WTC11 (cell line): ENCODE measurements around the gene PPP1R15B. TPM values are rescaled to one million over a fixed set of nuclear protein-coding genes. Genes with fewer than 3 reads are reported as not detected.

Experiments
- ATAC-seq: fragments of 200-7000 bp; cut with Tn5 transposase; 2 replicates; pipeline ENCODE4 v1.10.0; 2021; ENCODE audit warnings: mild to moderate bottlenecking, moderate library complexity
- CTCF ChIA-PET: fragments of 300-600 bp; sonication (Branson Sonifier 250); formaldehyde crosslinking; loops from one replicate; lab custom pipeline; 2021; ENCODE audit warnings: antibody characterized with exemption; lab: Charles Lee
- POLR2A ChIA-PET: fragments of 350-600 bp; sonication (Branson Sonifier 250); formaldehyde crosslinking; loops from one replicate; lab custom pipeline; 2021; ENCODE audit warnings: antibody characterized with exemption; lab: Charles Lee
- DNase-seq: peaks from one replicate; pipeline ENCODE4 v3.0.0; 2021; ENCODE audit warnings: low spot score
- H3K27ac Mint-ChIP-seq: 2 replicates; pipeline ENCODE4 v1.8.0; 2021; ENCODE audit warnings: mixed read lengths
- H3K27me3 Mint-ChIP-seq: 2 replicates; pipeline ENCODE4 v1.8.0; 2021; ENCODE audit warnings: low read depth, mild to moderate bottlenecking, moderate library complexity, mixed read lengths
- H3K36me3 Mint-ChIP-seq: 2 replicates; pipeline ENCODE4 v1.8.0; 2021; ENCODE audit warnings: mixed read lengths
- H3K4me1 Mint-ChIP-seq: 2 replicates; pipeline ENCODE4 v1.8.0; 2022; ENCODE audit warnings: mixed read lengths
- H3K4me3 Mint-ChIP-seq: 2 replicates; pipeline ENCODE4 v1.8.0; 2021; ENCODE audit warnings: mild to moderate bottlenecking, moderate library complexity, mixed read lengths
- H3K9me3 Mint-ChIP-seq: 2 replicates; pipeline ENCODE4 v1.8.0; 2021; ENCODE audit warnings: mixed read lengths
- FOXK1 ChIP-seq: sonication (generic); formaldehyde crosslinking; IDR thresholded peaks from 2 replicates; pipeline ENCODE4 v1.8.0; 2022; ENCODE audit warnings: mild to moderate bottlenecking, moderate library complexity, missing genetic modification reagents
- KAT7 ChIP-seq: sonication (generic); formaldehyde crosslinking; IDR thresholded peaks from 2 replicates; pipeline ENCODE4 v1.8.1; 2023; ENCODE audit warnings: missing genetic modification reagents, mild to moderate bottlenecking, borderline replicate concordance
- NFATC4 ChIP-seq: fragments of 250-450 bp; sonication (Bioruptor Pico); IDR thresholded peaks from 2 replicates; pipeline ENCODE4 v1.9.0; 2021; ENCODE audit warnings: mild to moderate bottlenecking
- NFYB ChIP-seq: sonication (generic); formaldehyde crosslinking; conservative IDR thresholded peaks from 2 replicates; pipeline ENCODE4 v1.8.0; 2022; ENCODE audit warnings: low read depth, missing genetic modification reagents
- SP1 ChIP-seq: sonication (generic); formaldehyde crosslinking; conservative IDR thresholded peaks from 2 replicates; pipeline ENCODE4 v1.8.1; 2022; ENCODE audit warnings: missing genetic modification reagents
- ZNF121 ChIP-seq: sonication (generic); formaldehyde crosslinking; IDR thresholded peaks from 2 replicates; pipeline ENCODE4 v1.8.0; 2023; ENCODE audit warnings: missing genetic modification reagents
- ZNF219 ChIP-seq: sonication (generic); formaldehyde crosslinking; IDR thresholded peaks from 2 replicates; pipeline ENCODE4 v1.8.0; 2023; ENCODE audit warnings: missing genetic modification reagents, mild to moderate bottlenecking, borderline replicate concordance
- ZNF396 ChIP-seq: fragments of 250-450 bp; sonication (Bioruptor Pico); IDR thresholded peaks from 2 replicates; pipeline ENCODE4 v1.8.0; 2021; ENCODE audit warnings: mild to moderate bottlenecking, moderate library complexity, borderline replicate concordance
- total RNA-seq: library from RNA; stranded (reverse); gene quantifications from 3 replicates; pipeline ENCODE4 v1.2.3, GENCODE V29; 2021
- TF ChIP-seq, protein P1 (sequence below): sonication (generic); formaldehyde crosslinking; IDR thresholded peaks from 2 replicates; pipeline ENCODE4 v1.8.1; 2023; ENCODE audit warnings: mild to moderate bottlenecking, missing genetic modification reagents, moderate library complexity
- TF ChIP-seq, protein P2 (sequence below): sonication (generic); formaldehyde crosslinking; IDR thresholded peaks from 2 replicates; pipeline ENCODE4 v1.8.1; 2022; ENCODE audit warnings: low read depth, mild to moderate bottlenecking, moderate library complexity, missing genetic modification reagents, borderline replicate concordance
- TF ChIP-seq, protein P3 (sequence below): fragments of 250-450 bp; sonication (Bioruptor Pico); IDR thresholded peaks from 2 replicates; pipeline ENCODE4 v2.1.2; 2022; ENCODE audit warnings: mild to moderate bottlenecking, moderate library complexity
- TF ChIP-seq, protein P4 (sequence below): sonication (generic); formaldehyde crosslinking; IDR thresholded peaks from 2 replicates; pipeline ENCODE4 v1.8.0; 2023; ENCODE audit warnings: missing genetic modification reagents
- TF ChIP-seq, protein P5 (sequence below): fragments of 250-450 bp; sonication (Bioruptor Pico); IDR thresholded peaks from 2 replicates; pipeline ENCODE4 v1.9.0; 2021; ENCODE audit warnings: mild to moderate bottlenecking
- TF ChIP-seq, protein P6 (sequence below): sonication (generic); formaldehyde crosslinking; IDR thresholded peaks from 2 replicates; pipeline ENCODE4 v1.8.0; 2022; ENCODE audit warnings: mild to moderate bottlenecking, missing genetic modification reagents
- TF ChIP-seq, protein P7 (sequence below): sonication (generic); formaldehyde crosslinking; IDR thresholded peaks from 2 replicates; pipeline ENCODE4 v1.8.1; 2023; ENCODE audit warnings: mild to moderate bottlenecking, missing genetic modification reagents

The PPP1R15B gene
- total RNA-seq, 1 experiment from 2014 or later, result 47.7 TPM

DNA sequence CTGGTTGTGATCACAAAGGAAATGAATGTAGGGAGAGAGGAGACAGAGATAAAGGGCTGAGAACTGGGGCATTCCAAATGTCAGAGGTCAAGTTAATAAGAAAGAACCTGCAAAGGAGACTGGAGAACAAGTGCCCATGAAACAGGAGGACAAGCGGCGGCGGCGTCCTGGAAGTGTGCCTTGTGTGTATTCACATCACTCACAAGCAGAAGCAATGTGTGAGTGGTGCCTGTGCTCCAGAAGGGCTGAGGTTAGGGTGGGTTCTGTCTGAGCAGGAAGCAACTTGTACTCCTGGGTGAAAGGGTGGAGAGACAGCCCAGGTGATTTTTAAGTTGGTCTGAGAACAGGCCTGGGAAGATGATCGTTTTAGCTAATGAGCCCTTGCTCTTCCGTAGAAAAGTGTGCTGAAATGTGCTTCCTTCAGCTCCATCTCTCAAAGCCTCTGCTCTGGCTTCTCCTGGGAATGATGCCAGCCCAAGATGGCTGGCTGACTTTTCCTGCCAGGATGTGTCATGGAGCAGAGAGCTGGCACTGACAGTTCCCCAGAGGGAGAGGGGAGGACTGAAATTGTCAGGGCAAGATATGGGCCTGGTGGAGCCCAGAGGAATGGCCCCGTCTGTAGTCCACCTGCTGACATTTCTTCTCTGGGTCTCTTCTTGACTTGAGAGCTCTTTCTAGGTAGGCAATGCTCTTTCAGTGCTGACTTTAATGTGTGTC is 26.8 kb downstream of the PPP1R15B start:
- CTCF ChIA-PET, result interaction anchor here (0.5 to 3.1 kb wide), 4 partner anchors 14 to 226 kb away, joined by 3 to 28 read pairs (median 3); no protein-coding TSS in a partner anchor
- no peaks in the 10 kb centered on the region for H3K36me3 Mint-ChIP-seq
- no peak overlapping the region for H3K4me3 Mint-ChIP-seq
- TF ChIP-seq KAT7 (CRISPR knock-in tag) (no peak), FOXK1 (CRISPR knock-in tag) (no peak)
- TF ChIP-seq, protein P1, sequence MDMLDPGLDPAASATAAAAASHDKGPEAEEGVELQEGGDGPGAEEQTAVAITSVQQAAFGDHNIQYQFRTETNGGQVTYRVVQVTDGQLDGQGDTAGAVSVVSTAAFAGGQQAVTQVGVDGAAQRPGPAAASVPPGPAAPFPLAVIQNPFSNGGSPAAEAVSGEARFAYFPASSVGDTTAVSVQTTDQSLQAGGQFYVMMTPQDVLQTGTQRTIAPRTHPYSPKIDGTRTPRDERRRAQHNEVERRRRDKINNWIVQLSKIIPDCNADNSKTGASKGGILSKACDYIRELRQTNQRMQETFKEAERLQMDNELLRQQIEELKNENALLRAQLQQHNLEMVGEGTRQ, result no peak
- TF ChIP-seq, all 79 proteins: peak for 0
- Mint-ChIP-seq H3K27ac (no peak overlapping the region), H3K27me3 (peaks cover 15% of the 10 kb centered on the region), H3K4me1 (no peaks in the 10 kb centered on the region), H3K9me3 (no peaks in the 10 kb centered on the region)
- no peak for DNase-seq
- ATAC-seq, result no peak
- POLR2A ChIA-PET, result no interaction called here

DNA sequence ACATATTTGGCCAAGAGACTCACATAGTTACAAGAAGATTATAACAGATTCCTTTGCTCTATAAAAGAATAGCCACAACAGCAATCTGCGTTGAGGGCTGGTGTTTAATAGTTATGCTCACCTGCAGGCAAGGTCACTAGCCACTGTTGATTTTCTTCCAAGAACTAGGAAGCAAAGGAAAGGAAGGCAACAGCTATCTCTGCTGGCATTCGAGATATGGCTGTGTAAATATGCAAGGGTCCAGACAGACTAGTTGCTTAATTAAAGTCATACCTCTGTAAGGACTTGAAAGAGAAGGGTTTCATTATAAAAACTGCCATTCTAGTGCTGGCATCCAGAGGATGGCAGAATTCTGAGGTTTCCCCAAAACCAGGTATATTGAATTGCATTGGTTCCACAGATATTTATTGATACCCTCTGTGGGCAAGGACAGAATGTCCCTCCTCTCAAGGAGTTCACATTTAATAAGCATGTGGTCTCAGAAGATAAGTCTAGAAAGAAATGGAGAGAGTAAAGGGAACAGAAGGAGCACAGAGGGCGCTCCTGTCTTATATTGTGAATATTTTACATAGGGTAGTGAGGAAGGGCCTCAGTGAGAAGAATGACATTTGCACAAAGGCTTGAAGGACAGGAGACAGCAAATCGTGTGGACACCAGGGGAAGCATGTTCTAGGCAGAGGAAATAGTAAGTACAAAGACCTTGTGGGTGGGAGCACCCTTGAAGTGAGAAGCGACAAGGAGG is 28.3 kb downstream of the PPP1R15B start:
- ATAC-seq (no peak), DNase-seq (no peak)
- no peaks in the 10 kb centered on the region for H3K36me3 Mint-ChIP-seq
- no peak overlapping the region for H3K27ac Mint-ChIP-seq
- H3K9me3 Mint-ChIP-seq, result no peaks in the 10 kb centered on the region
- H3K27me3 Mint-ChIP-seq, result peaks cover 29% of the 10 kb centered on the region
- no peak overlapping the region for H3K4me3 Mint-ChIP-seq
- POLR2A ChIA-PET, result no interaction called here
- TF ChIP-seq, protein P2, sequence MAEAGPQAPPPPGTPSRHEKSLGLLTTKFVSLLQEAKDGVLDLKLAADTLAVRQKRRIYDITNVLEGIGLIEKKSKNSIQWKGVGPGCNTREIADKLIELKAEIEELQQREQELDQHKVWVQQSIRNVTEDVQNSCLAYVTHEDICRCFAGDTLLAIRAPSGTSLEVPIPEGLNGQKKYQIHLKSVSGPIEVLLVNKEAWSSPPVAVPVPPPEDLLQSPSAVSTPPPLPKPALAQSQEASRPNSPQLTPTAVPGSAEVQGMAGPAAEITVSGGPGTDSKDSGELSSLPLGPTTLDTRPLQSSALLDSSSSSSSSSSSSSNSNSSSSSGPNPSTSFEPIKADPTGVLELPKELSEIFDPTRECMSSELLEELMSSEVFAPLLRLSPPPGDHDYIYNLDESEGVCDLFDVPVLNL (CRISPR knock-in tag), result no peak
- TF ChIP-seq SP1 (CRISPR knock-in tag) (no peak), NFYB (CRISPR knock-in tag) (no peak)
- TF ChIP-seq, protein P3, sequence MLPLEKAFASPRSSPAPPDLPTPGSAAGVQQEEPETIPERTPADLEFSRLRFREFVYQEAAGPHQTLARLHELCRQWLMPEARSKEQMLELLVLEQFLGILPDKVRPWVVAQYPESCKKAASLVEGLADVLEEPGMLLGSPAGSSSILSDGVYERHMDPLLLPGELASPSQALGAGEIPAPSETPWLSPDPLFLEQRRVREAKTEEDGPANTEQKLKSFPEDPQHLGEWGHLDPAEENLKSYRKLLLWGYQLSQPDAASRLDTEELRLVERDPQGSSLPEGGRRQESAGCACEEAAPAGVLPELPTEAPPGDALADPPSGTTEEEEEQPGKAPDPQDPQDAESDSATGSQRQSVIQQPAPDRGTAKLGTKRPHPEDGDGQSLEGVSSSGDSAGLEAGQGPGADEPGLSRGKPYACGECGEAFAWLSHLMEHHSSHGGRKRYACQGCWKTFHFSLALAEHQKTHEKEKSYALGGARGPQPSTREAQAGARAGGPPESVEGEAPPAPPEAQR, result no peak
- TF ChIP-seq, protein P4, sequence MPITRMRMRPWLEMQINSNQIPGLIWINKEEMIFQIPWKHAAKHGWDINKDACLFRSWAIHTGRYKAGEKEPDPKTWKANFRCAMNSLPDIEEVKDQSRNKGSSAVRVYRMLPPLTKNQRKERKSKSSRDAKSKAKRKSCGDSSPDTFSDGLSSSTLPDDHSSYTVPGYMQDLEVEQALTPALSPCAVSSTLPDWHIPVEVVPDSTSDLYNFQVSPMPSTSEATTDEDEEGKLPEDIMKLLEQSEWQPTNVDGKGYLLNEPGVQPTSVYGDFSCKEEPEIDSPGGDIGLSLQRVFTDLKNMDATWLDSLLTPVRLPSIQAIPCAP (CRISPR knock-in tag), result no peak
- CTCF ChIA-PET, result interaction anchor here (7.3 kb wide), 1 partner anchor 15 kb away, joined by 105 read pairs; no protein-coding TSS in a partner anchor
- H3K4me1 Mint-ChIP-seq, result peaks cover 2% of the 10 kb centered on the region; the same call in 1 of the 2 replicates

DNA sequence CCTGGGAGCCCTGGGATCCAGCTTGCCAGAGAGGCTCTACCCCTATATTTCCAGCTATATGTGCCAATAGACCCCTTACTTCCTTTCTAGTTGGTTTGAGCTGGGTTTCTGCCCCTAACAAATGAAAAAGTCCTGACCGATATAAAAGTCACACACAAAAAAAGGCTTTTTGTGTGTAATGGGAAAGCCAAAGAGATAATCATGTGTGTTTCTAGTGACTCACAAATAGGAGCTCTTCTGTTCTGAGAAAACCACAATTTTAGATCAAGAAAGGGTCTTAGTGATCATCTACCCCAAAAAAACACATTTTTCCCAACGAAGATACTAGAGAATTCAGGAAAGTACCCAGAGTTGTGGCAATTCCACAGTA is 28.9 kb downstream of the PPP1R15B start:
- H3K9me3 Mint-ChIP-seq, result no peaks in the 10 kb centered on the region
- no peak for ATAC-seq

DNA sequence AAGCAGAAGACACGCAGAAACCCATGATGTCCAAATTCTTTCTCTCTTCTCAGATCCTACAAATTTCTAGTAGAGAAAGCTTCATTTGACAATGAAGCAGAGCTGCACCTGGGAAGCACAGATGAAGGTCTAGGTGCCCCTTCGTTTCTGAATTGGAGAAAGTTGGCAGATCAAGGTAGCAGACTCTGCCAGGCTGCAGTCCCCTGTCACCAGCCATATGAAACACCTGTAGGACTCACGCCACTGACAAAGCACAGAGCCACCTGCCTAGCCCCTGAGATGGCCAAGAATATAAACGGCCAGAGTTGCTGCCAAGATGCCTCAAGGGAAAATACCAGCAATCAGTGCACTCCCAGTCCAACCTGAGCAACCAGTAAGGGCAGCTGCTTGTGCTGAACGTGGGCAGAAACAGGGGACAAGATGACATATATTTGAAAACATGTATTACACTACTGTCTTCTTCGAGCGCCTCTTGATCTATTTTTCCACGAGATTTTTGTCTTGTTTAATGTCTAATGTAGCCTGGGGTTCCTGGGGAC is 31.3 kb downstream of the PPP1R15B start:
- no peaks in the 10 kb centered on the region for H3K9me3 Mint-ChIP-seq
- no peak overlapping the region for H3K27ac Mint-ChIP-seq
- no peak for ATAC-seq
- peaks cover 36% of the 10 kb centered on the region for H3K27me3 Mint-ChIP-seq
- CTCF ChIA-PET, result interaction anchor here (7.3 kb wide), 1 partner anchor 18 kb away, joined by 105 read pairs; no protein-coding TSS in a partner anchor
- no peak for DNase-seq
- H3K4me3 Mint-ChIP-seq, result no peak overlapping the region
- POLR2A ChIA-PET, result interaction anchor here (0.5 to 1.2 kb wide), 2 partner anchors 9 to 20 kb away, joined by 3 read pairs; no protein-coding TSS in a partner anchor
- H3K36me3 Mint-ChIP-seq, result no peaks in the 10 kb centered on the region
- H3K4me1 Mint-ChIP-seq, result peaks cover 9% of the 10 kb centered on the region
- TF ChIP-seq ZNF219 (no peak), NFATC4 (CRISPR knock-in tag) (no peak), KAT7 (CRISPR knock-in tag) (no peak), SP1 (CRISPR knock-in tag) (no peak), ZNF396 (CRISPR knock-in tag) (no peak)
- TF ChIP-seq, protein P5, sequence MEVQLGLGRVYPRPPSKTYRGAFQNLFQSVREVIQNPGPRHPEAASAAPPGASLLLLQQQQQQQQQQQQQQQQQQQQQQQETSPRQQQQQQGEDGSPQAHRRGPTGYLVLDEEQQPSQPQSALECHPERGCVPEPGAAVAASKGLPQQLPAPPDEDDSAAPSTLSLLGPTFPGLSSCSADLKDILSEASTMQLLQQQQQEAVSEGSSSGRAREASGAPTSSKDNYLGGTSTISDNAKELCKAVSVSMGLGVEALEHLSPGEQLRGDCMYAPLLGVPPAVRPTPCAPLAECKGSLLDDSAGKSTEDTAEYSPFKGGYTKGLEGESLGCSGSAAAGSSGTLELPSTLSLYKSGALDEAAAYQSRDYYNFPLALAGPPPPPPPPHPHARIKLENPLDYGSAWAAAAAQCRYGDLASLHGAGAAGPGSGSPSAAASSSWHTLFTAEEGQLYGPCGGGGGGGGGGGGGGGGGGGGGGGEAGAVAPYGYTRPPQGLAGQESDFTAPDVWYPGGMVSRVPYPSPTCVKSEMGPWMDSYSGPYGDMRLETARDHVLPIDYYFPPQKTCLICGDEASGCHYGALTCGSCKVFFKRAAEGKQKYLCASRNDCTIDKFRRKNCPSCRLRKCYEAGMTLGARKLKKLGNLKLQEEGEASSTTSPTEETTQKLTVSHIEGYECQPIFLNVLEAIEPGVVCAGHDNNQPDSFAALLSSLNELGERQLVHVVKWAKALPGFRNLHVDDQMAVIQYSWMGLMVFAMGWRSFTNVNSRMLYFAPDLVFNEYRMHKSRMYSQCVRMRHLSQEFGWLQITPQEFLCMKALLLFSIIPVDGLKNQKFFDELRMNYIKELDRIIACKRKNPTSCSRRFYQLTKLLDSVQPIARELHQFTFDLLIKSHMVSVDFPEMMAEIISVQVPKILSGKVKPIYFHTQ (CRISPR knock-in tag), result no peak
- TF ChIP-seq, protein P6, sequence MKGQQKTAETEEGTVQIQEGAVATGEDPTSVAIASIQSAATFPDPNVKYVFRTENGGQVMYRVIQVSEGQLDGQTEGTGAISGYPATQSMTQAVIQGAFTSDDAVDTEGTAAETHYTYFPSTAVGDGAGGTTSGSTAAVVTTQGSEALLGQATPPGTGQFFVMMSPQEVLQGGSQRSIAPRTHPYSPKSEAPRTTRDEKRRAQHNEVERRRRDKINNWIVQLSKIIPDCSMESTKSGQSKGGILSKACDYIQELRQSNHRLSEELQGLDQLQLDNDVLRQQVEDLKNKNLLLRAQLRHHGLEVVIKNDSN (CRISPR knock-in tag), result no peak
- TF ChIP-seq, protein P7, sequence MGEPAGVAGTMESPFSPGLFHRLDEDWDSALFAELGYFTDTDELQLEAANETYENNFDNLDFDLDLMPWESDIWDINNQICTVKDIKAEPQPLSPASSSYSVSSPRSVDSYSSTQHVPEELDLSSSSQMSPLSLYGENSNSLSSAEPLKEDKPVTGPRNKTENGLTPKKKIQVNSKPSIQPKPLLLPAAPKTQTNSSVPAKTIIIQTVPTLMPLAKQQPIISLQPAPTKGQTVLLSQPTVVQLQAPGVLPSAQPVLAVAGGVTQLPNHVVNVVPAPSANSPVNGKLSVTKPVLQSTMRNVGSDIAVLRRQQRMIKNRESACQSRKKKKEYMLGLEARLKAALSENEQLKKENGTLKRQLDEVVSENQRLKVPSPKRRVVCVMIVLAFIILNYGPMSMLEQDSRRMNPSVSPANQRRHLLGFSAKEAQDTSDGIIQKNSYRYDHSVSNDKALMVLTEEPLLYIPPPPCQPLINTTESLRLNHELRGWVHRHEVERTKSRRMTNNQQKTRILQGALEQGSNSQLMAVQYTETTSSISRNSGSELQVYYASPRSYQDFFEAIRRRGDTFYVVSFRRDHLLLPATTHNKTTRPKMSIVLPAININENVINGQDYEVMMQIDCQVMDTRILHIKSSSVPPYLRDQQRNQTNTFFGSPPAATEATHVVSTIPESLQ (CRISPR knock-in tag), result no peak

More for the DNA sequence above, 28.9 kb downstream of the PPP1R15B start:
- no peak overlapping the region for H3K27ac Mint-ChIP-seq
- TF ChIP-seq ZNF121, result no peak
- no peaks in the 10 kb centered on the region for H3K36me3 Mint-ChIP-seq
- H3K27me3 Mint-ChIP-seq, result peaks cover 35% of the 10 kb centered on the region
- H3K4me1 Mint-ChIP-seq, result peaks cover 5% of the 10 kb centered on the region; the same call in 1 of the 2 replicates
- no peak overlapping the region for H3K4me3 Mint-ChIP-seq
- ChIA-PET CTCF (interaction anchor here (0.7 to 7.3 kb wide), 4 partner anchors 15 to 220 kb away, joined by 3 to 105 read pairs (median 3); no protein-coding TSS in a partner anchor), POLR2A (no interaction called here)
- no peak for DNase-seq
